B cell (primary cell): ENCODE measurements around the gene SLC2A9. TPM values are rescaled to one million over a fixed set of nuclear protein-coding genes. Genes with fewer than 3 reads are reported as not detected.

Experiments
- ATAC-seq: fragments of 200-7000 bp; cut with Tn5 transposase; one replicate; pipeline ENCODE4 v1.10.0; 2021; ENCODE audit warnings: low read depth, mild to moderate bottlenecking, moderate number of reproducible peaks, moderate library complexity
- CTCF ChIA-PET: fragments of 350-600 bp; sonication (Branson Sonifier 250); formaldehyde crosslinking; loops from one replicate; lab custom pipeline; 2021; ENCODE audit warnings: antibody characterized with exemption, inconsistent platforms; lab: Charles Lee
- POLR2A ChIA-PET: fragments of 350-600 bp; sonication (Branson Sonifier 250); formaldehyde crosslinking; loops from one replicate; lab custom pipeline; 2021; ENCODE audit warnings: antibody characterized with exemption; lab: Charles Lee
- DNase-seq: peaks from one replicate; pipeline ENCODE4 v3.0.0; 2013
- H2AFZ ChIP-seq: 2 replicates; pipeline ENCODE4 v1.6.1; 2012; ENCODE audit warnings: mild to moderate bottlenecking, low read depth, low read length; ENCODE audit not compliant: insufficient read depth, poor library complexity, severe bottlenecking
- H3K27ac ChIP-seq, 2 donors: 1 replicate in 1 of 2; 2 replicates in 1 of 2; pipeline ENCODE4 v1.5.1; 2012 to 2013; ENCODE audit warnings: low read length in 2 of 2, mild to moderate bottlenecking in 2 of 2, moderate library complexity in 1 of 2
- H3K27me3 ChIP-seq, 4 experiments: fragments of 200-600 bp in 1 of 4; sonication (generic) in 1 of 4; replicated peaks in 1 of 4; 1 replicate in 2 of 4; 2 replicates in 2 of 4; pipeline versions ENCODE4 v1.6.1 to v1.7.0; 2013 to 2016; ENCODE audit warnings: low read length in 3 of 4, mild to moderate bottlenecking in 2 of 4, mixed read lengths in 1 of 4, moderate library complexity in 1 of 4; ENCODE audit not compliant: insufficient read depth in 4 of 4, control insufficient read depth in 3 of 4; ENCODE audit errors: control extremely low read depth in 1 of 4
- H3K36me3 ChIP-seq, 2 experiments: replicated peaks in 1 of 2; 1 replicate in 1 of 2; 2 replicates in 1 of 2; pipeline versions ENCODE4 v1.6.1 to v1.7.1; 2013; ENCODE audit warnings: low read length in 1 of 2; ENCODE audit not compliant: insufficient read depth in 2 of 2, control insufficient read depth in 1 of 2; ENCODE audit errors: control extremely low read depth in 1 of 2, extremely low read depth in 1 of 2
- H3K4me1 ChIP-seq, 2 donors: fragments of 200-600 bp in 1 of 2; sonication (generic) in 1 of 2; 1 replicate in 1 of 2; 2 replicates in 1 of 2; pipeline versions ENCODE4 v1.5.1 to v1.6.1; 2013 to 2017; ENCODE audit warnings: low read length in 2 of 2; ENCODE audit not compliant: control insufficient read depth in 2 of 2, insufficient read depth in 2 of 2
- H3K4me2 ChIP-seq: replicated peaks from 2 replicates; pipeline ENCODE3; 2012; ENCODE audit warnings: mild to moderate bottlenecking, low read depth, low read length; ENCODE audit not compliant: poor library complexity, severe bottlenecking
- H3K4me3 ChIP-seq, 5 experiments: fragments of 200-600 bp in 1 of 5; sonication (generic) in 1 of 5; 1 replicate in 3 of 5; 2 replicates in 2 of 5; pipeline versions ENCODE4 v1.5.1 to v1.7.0; 2011 to 2016; ENCODE audit warnings: low read length in 4 of 5, mild to moderate bottlenecking in 4 of 5, low read depth in 2 of 5, control low read depth in 1 of 5, moderate library complexity in 1 of 5; ENCODE audit not compliant: insufficient read depth in 1 of 5; ENCODE audit errors: control extremely low read depth in 1 of 5, extremely low read depth in 1 of 5
- H3K79me2 ChIP-seq: fragments of 200-600 bp; sonication (generic); one replicate; pipeline ENCODE4 v1.6.0; 2016; ENCODE audit warnings: low read length; ENCODE audit not compliant: control insufficient read depth, insufficient read depth
- H3K9ac ChIP-seq: fragments of 200-600 bp; sonication (generic); 2 replicates; pipeline ENCODE4 v1.6.1; 2017; ENCODE audit warnings: mild to moderate bottlenecking, low read length, moderate library complexity
- H3K9me3 ChIP-seq, 3 donors: one replicate each; pipeline versions ENCODE4 v1.6.1 to v1.7.1; 2013; ENCODE audit warnings: low read length in 2 of 3; ENCODE audit not compliant: control insufficient read depth in 2 of 3, insufficient read depth in 1 of 3; ENCODE audit errors: control extremely low read depth in 1 of 3
- H4K20me1 ChIP-seq: 2 replicates; pipeline ENCODE4 v1.6.0; 2012; ENCODE audit warnings: mild to moderate bottlenecking, low read length; ENCODE audit not compliant: insufficient read depth, control insufficient read depth, poor library complexity, severe bottlenecking
- H3K27ac Mint-ChIP-seq: one replicate; pipeline ENCODE4 v1.8.0; 2021; ENCODE audit warnings: mixed read lengths
- H3K27me3 Mint-ChIP-seq: one replicate; pipeline ENCODE4 v1.8.0; 2021; ENCODE audit warnings: mixed read lengths
- H3K4me1 Mint-ChIP-seq: one replicate; pipeline ENCODE4 v1.8.0; 2021; ENCODE audit warnings: mixed read lengths
- H3K4me3 Mint-ChIP-seq: one replicate; pipeline ENCODE4 v1.8.0; 2021; ENCODE audit warnings: mixed read lengths
- H3K9me3 Mint-ChIP-seq: one replicate; pipeline ENCODE4 v1.8.0; 2022; ENCODE audit warnings: mixed read lengths; ENCODE audit not compliant: insufficient read depth
- EZH2 ChIP-seq: IDR thresholded peaks from 2 replicates; pipeline ENCODE4 v1.6.1; 2012; ENCODE audit warnings: borderline replicate concordance, low read depth, mild to moderate bottlenecking, moderate library complexity, low read length; ENCODE audit not compliant: insufficient read depth, poor library complexity, severe bottlenecking
- WGBS: methylation state at CpG from one replicate; pipeline ENCODE4 v1.1.5; 2013; ENCODE audit warnings: missing lambda C conversion rate; ENCODE audit not compliant: insufficient coverage; 5-methylcytosine and 5-hydroxymethylcytosine counted together
- intact Hi-C: fragments of 100-400 bp; cut with micrococcal nuclease; formaldehyde crosslinking; loops from one replicate; pipeline ENCODE4 v1.10.0; 2022
- polyA plus RNA-seq: library from polyadenylated mRNA; depleted of rRNA; stranded (reverse); fragments of >200 nt; gene quantifications from 2 replicates; pipeline ENCODE4 v1.2.3, GENCODE V29; 2012
- total RNA-seq, 2 donors: library from RNA; stranded (reverse); fragments of 120-200 nt in 1 of 2; gene quantifications; 1 replicate in 1 of 2; 2 replicates in 1 of 2; pipeline versions ENCODE4 v1.2.3 to v1.2.4, GENCODE V29; 2013 to 2022
- TF ChIP-seq, protein P1 (sequence below): fragments of 200-600 bp; IDR thresholded peaks from one replicate; pipeline ENCODE4 v1.8.0; 2022; ENCODE audit warnings: antibody characterized with exemption, mild to moderate bottlenecking

Gene SLC2A9
- total and polyA plus RNA-seq, 2 donors (not counting 1 experiment from before 2014, with no cell fraction given), result 0.89 to 2.1 TPM

DNA sequence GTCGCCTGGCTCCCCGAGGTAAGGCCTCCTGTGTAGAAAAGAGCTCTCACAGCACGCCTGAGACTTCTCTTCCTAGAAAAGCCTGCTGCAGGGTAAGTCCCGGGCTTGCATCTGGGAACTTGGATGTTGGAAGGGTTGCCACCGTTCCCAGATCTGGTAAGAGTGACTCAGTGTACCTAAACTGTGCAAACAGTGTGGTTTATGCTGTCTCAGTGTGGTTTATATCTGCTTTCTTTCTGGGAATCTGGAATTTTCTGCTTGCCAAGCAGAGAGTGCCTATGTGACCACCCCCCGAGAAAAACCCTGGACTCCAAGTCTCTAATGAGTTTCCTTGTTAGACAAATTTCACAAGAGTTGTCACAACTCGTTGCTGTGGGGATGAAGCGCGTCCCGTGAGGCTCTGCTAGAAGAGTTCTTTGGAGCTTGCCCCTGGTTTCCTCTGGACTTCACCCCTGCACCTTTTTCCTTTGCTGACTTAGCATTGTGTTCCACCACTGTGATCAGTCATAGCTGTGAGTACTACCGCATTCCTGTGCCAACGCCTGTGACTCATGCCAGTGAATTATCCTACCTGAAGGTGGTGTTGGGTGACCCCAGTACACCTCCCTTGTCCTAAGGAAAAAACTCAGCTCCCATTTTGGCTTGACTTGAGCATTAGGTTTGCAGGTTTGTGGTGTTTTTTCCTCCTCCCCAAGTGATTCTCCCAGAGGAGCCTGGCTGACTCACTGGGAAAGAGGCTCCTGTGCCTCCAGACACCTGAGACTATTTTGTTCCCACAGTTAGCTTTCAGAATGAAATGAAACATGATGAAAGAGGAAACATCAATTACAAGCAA lies 14.5 kb downstream of the SLC2A9 start:
- ChIA-PET CTCF (interaction anchor here (0.9 kb wide), 1 partner anchor 8 kb away, joined by 3 read pairs; no protein-coding TSS in a partner anchor), POLR2A (no interaction called here)
- no peak overlapping the region for H3K27ac ChIP-seq
- WGBS, result 77% methylated on average over 9 of the region's 12 CpGs
- H3K79me2 ChIP-seq, result no peaks in the 10 kb centered on the region
- H3K9me3 Mint-ChIP-seq, result no peaks in the 10 kb centered on the region
- no peak overlapping the region for H3K27ac Mint-ChIP-seq
- H3K4me3 Mint-ChIP-seq, result no peak overlapping the region
- H3K36me3 ChIP-seq, result no peaks in the 10 kb centered on the region
- H2AFZ ChIP-seq, result no peak overlapping the region
- H3K27me3 Mint-ChIP-seq, result no peaks in the 10 kb centered on the region
- intact Hi-C loops, result no loop called here
- no peak for TF ChIP-seq EZH2
- TF ChIP-seq, protein P1, sequence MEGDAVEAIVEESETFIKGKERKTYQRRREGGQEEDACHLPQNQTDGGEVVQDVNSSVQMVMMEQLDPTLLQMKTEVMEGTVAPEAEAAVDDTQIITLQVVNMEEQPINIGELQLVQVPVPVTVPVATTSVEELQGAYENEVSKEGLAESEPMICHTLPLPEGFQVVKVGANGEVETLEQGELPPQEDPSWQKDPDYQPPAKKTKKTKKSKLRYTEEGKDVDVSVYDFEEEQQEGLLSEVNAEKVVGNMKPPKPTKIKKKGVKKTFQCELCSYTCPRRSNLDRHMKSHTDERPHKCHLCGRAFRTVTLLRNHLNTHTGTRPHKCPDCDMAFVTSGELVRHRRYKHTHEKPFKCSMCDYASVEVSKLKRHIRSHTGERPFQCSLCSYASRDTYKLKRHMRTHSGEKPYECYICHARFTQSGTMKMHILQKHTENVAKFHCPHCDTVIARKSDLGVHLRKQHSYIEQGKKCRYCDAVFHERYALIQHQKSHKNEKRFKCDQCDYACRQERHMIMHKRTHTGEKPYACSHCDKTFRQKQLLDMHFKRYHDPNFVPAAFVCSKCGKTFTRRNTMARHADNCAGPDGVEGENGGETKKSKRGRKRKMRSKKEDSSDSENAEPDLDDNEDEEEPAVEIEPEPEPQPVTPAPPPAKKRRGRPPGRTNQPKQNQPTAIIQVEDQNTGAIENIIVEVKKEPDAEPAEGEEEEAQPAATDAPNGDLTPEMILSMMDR, result no peak
- no peaks in the 10 kb centered on the region for H4K20me1 ChIP-seq
- ATAC-seq (no peak), DNase-seq (no peak)
- no peak overlapping the region for H3K4me3 ChIP-seq
- H3K27me3 ChIP-seq, result no peaks in the 10 kb centered on the region
- H3K4me1 Mint-ChIP-seq, result peaks cover 24% of the 10 kb centered on the region
- no peak overlapping the region for H3K9ac ChIP-seq
- H3K4me2 ChIP-seq, result peak overlapping the region; percentile 9
- H3K4me1 ChIP-seq, result peaks cover 18 to 21% of the 10 kb centered on the region in 2 donors
- H3K9me3 ChIP-seq, result peaks cover 0 to 1% (median 0%) of the 10 kb centered on the region in 3 donors

DNA sequence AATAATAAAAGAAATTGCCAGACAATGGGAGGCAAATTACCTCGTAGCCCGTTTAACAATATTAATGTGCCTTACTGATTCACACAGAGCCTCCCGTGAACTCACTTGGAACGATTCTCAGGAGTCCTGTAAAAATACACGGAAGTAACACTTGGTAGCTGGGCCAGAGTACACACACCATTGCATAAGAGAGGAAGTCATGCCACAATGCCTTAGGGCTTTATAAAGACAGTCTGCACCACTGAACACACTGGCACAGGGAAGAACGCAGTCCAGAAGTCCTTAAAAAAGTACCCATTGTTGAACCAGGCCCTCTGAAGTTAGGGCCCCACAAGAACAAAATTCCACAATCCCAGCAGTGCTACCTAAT lies 15.1 kb downstream of the SLC2A9 start:
- DNase-seq (peak; percentile 23), ATAC-seq (peak; percentile 60)
- peaks cover 0 to 4% (median 0%) of the 10 kb centered on the region in 3 donors for H3K9me3 ChIP-seq
- H3K27ac ChIP-seq, result no peak overlapping the region
- H3K9me3 Mint-ChIP-seq, result no peaks in the 10 kb centered on the region
- CTCF ChIA-PET, result no interaction called here
- H3K79me2 ChIP-seq, result no peaks in the 10 kb centered on the region
- H3K9ac ChIP-seq, result no peak overlapping the region
- no peak overlapping the region for H3K27ac Mint-ChIP-seq
- peaks cover 22% of the 10 kb centered on the region for H3K4me1 Mint-ChIP-seq
- peaks cover 18 to 21% of the 10 kb centered on the region in 2 donors for H3K4me1 ChIP-seq
- H3K4me2 ChIP-seq, result peak overlapping the region; percentile 9
- no peaks in the 10 kb centered on the region for H4K20me1 ChIP-seq
- POLR2A ChIA-PET, result no interaction called here
- H3K27me3 Mint-ChIP-seq, result no peaks in the 10 kb centered on the region
- intact Hi-C loops, result no loop called here
- H3K4me3 ChIP-seq, result no peak overlapping the region
- peak overlapping the region; percentile 11 for H3K4me3 Mint-ChIP-seq
- no peak for TF ChIP-seq EZH2
- TF ChIP-seq, protein P1, result no peak
- H3K27me3 ChIP-seq, result no peaks in the 10 kb centered on the region
- no peak overlapping the region for H2AFZ ChIP-seq
- no peaks in the 10 kb centered on the region for H3K36me3 ChIP-seq
- WGBS, result 9% methylated on average over 6 of the region's 6 CpGs
